Muscle layer of colon (tissue), 2 donors: ENCODE results near the gene GRM6.

Experiments used
- H3K27ac ChIP-seq: one replicate; pipeline ENCODE4 v1.7.0; 2013; ENCODE audit warnings: low read depth, mild to moderate bottlenecking, low read length, moderate library complexity
- H3K27me3 ChIP-seq, 2 donors: one replicate each; pipeline ENCODE4 v1.7.0; 2013; ENCODE audit warnings: low read length in 2 of 2, mild to moderate bottlenecking in 2 of 2; ENCODE audit not compliant: insufficient read depth in 2 of 2, control insufficient read depth in 1 of 2
- H3K36me3 ChIP-seq: one replicate; pipeline ENCODE4 v1.7.0; 2013; ENCODE audit warnings: mild to moderate bottlenecking, low read length; ENCODE audit not compliant: insufficient read depth
- H3K4me1 ChIP-seq: one replicate; pipeline ENCODE4 v1.7.0; 2013; ENCODE audit warnings: mild to moderate bottlenecking, low read length; ENCODE audit not compliant: insufficient read depth
- H3K4me3 ChIP-seq, 2 donors: one replicate each; pipeline ENCODE4 v1.7.0; 2013; ENCODE audit warnings: low read length in 2 of 2, low read depth in 1 of 2, mild to moderate bottlenecking in 1 of 2, moderate library complexity in 1 of 2
- H3K9ac ChIP-seq: one replicate; pipeline ENCODE4 v1.7.0; 2013; ENCODE audit warnings: low read length
- H3K9me3 ChIP-seq: one replicate; pipeline ENCODE4 v1.7.0; 2013; ENCODE audit warnings: mild to moderate bottlenecking, low read length
- donor health status: abdominal sarcoma.
- donor health status: Adenocarcinoma of cecum.

The GRM6 gene

GRCh38 chr5:178993236-178993765 is 1.8 kb downstream of the GRM6 start:
- no peak overlapping the region for H3K9ac ChIP-seq

GRCh38 chr5:178992291-178992895 is 2.7 kb downstream of the GRM6 start:
- H3K9me3 ChIP-seq: no peaks in the 10 kb centered on the region
- H3K27me3 ChIP-seq: peaks cover 10 to 29% of the 10 kb centered on the region in 2 donors
- H3K4me3 ChIP-seq: no peak overlapping the region
- no peak overlapping the region for H3K27ac ChIP-seq
- no peaks in the 10 kb centered on the region for H3K36me3 ChIP-seq
- no peaks in the 10 kb centered on the region for H3K4me1 ChIP-seq
- H3K9ac ChIP-seq: no peak overlapping the region

More at GRCh38 chr5:178993236-178993765, 1.8 kb downstream of the GRM6 start:
- Histone ChIP-seq H3K4me3 (no peak overlapping the region), H3K9me3 (no peaks in the 10 kb centered on the region), H3K27ac (no peak overlapping the region), H3K4me1 (no peaks in the 10 kb centered on the region), H3K36me3 (no peaks in the 10 kb centered on the region), H3K27me3 (peaks cover 10 to 29% of the 10 kb centered on the region in 2 donors)

- H3K9ac ChIP-seq: no peak overlapping the region
- no peak overlapping the region for H3K27ac ChIP-seq
- H3K9me3 ChIP-seq: no peaks in the 10 kb centered on the region
- H3K36me3 ChIP-seq: no peaks in the 10 kb centered on the region
- no peak overlapping the region for H3K4me3 ChIP-seq
- no peaks in the 10 kb centered on the region for H3K4me1 ChIP-seq
- peaks cover 10 to 26% of the 10 kb centered on the region in 2 donors for H3K27me3 ChIP-seq
Measured at GRCh38 chr5:178991190-178992145, 3.7 kb downstream of the GRM6 start.

GRCh38 chr5:178990491-178990890 is 4.6 kb downstream of the GRM6 start:
- H3K9me3 ChIP-seq: no peaks in the 10 kb centered on the region
- no peaks in the 10 kb centered on the region for H3K36me3 ChIP-seq
- H3K9ac ChIP-seq: no peak overlapping the region
- no peaks in the 10 kb centered on the region for H3K4me1 ChIP-seq
- peaks cover 4 to 22% of the 10 kb centered on the region in 2 donors for H3K27me3 ChIP-seq
- no peak overlapping the region for H3K27ac ChIP-seq
- no peak overlapping the region for H3K4me3 ChIP-seq

- H3K27ac ChIP-seq: no peak overlapping the region
- no peaks in the 10 kb centered on the region for H3K9me3 ChIP-seq
- no peaks in the 10 kb centered on the region for H3K4me1 ChIP-seq
- no peaks in the 10 kb centered on the region for H3K36me3 ChIP-seq
- no peak overlapping the region for H3K9ac ChIP-seq
- no peak overlapping the region for H3K4me3 ChIP-seq
- peaks cover 0 to 15% of the 10 kb centered on the region in 2 donors for H3K27me3 ChIP-seq
Measured at GRCh38 chr5:178989311-178989710, 5.8 kb downstream of the GRM6 start.

GRCh38 chr5:178988436-178989220 is 6.5 kb downstream of the GRM6 start:
- Histone ChIP-seq H3K4me1 (no peaks in the 10 kb centered on the region), H3K27me3 (peaks cover 0 to 9% of the 10 kb centered on the region in 2 donors), H3K27ac (no peak overlapping the region), H3K4me3 (no peak overlapping the region), H3K9me3 (peaks cover 6% of the 10 kb centered on the region), H3K36me3 (no peaks in the 10 kb centered on the region), H3K9ac (no peak overlapping the region)

GRCh38 chr5:178986326-178986960 is 8.7 kb downstream of the GRM6 start:
- H3K9me3 ChIP-seq: peaks cover 19% of the 10 kb centered on the region
- H3K36me3 ChIP-seq: no peaks in the 10 kb centered on the region
- no peak overlapping the region for H3K9ac ChIP-seq
- no peak overlapping the region for H3K27ac ChIP-seq
- no peaks in the 10 kb centered on the region for H3K4me1 ChIP-seq
- no peaks in the 10 kb centered on the region for H3K27me3 ChIP-seq
- no peak overlapping the region for H3K4me3 ChIP-seq

- Histone ChIP-seq H3K27ac (no peak overlapping the region), H3K4me3 (no peak overlapping the region), H3K27me3 (no peaks in the 10 kb centered on the region), H3K9me3 (peaks cover 26% of the 10 kb centered on the region), H3K9ac (no peak overlapping the region), H3K36me3 (no peaks in the 10 kb centered on the region), H3K4me1 (no peaks in the 10 kb centered on the region)
Measured at GRCh38 chr5:178984145-178985072, 10.7 kb downstream of the GRM6 start.

GRCh38 chr5:178983728-178984127 is 11.4 kb downstream of the GRM6 start:
- Histone ChIP-seq H3K4me1 (no peaks in the 10 kb centered on the region), H3K27ac (no peak overlapping the region), H3K36me3 (no peaks in the 10 kb centered on the region), H3K9ac (no peak overlapping the region), H3K27me3 (no peaks in the 10 kb centered on the region), H3K9me3 (peaks cover 30% of the 10 kb centered on the region), H3K4me3 (no peak overlapping the region)

GRCh38 chr5:178982941-178983340 is 12.2 kb downstream of the GRM6 start:
- Histone ChIP-seq H3K27me3 (no peaks in the 10 kb centered on the region), H3K4me3 (no peak overlapping the region), H3K9me3 (peaks cover 35% of the 10 kb centered on the region), H3K36me3 (no peaks in the 10 kb centered on the region), H3K9ac (no peak overlapping the region), H3K4me1 (no peaks in the 10 kb centered on the region), H3K27ac (no peak overlapping the region)
